Measurements from ENCODE around the gene ARHGAP32. TPM values are rescaled to one million over a fixed set of nuclear protein-coding genes. Genes with fewer than 3 reads are reported as not detected.
A peak's percentile ranks its signal among the peaks of the same experiment; 100 is the strongest.

Gene ARHGAP32
- total and polyA plus RNA-seq, 8 donors, result 15.2 to 19.8 (median 17.1) TPM

GRCh38 chr11:128956401-128957201 lies 235.5 kb downstream of the ARHGAP32 start:
- no peak overlapping the region for H3K27ac ChIP-seq
- no peaks in the 10 kb centered on the region for H3K9me3 ChIP-seq
- no peaks in the 10 kb centered on the region for H3K36me3 ChIP-seq
- peak; percentile 95 for ATAC-seq
- TF ChIP-seq CTCF (IDR thresholded peaks at IDR 0.05), result peak; percentile 65
- H3K4me3 ChIP-seq, result no peak overlapping the region
- DNase-seq, result peak in 2 of 4 donors; percentile 62 to 79
- no peaks in the 10 kb centered on the region for H3K27me3 ChIP-seq
- no peaks in the 10 kb centered on the region for H3K4me1 ChIP-seq
- intact Hi-C loops (cut with DNase I), result loop anchor here (2.0 to 10.0 kb wide), 2 partner anchors 72 kb away; no protein-coding TSS in a partner anchor

- Histone ChIP-seq H3K4me1 (no peaks in the 10 kb centered on the region), H3K36me3 (no peaks in the 10 kb centered on the region), H3K27ac (no peak overlapping the region), H3K4me3 (no peak overlapping the region), H3K9me3 (no peaks in the 10 kb centered on the region), H3K27me3 (no peaks in the 10 kb centered on the region)
- ATAC-seq (no peak), DNase-seq (no peak)
- TF ChIP-seq CTCF (IDR thresholded peaks at IDR 0.05), result no peak
- intact Hi-C loops (cut with DNase I), result loop anchor here (2.0 to 10.0 kb wide), 2 partner anchors 71 kb away; no protein-coding TSS in a partner anchor
Measured at GRCh38 chr11:128955636-128956035, 236.5 kb downstream of the ARHGAP32 start.

- intact Hi-C loops (cut with DNase I), result loop anchor here in 1 of 2 donors (10.0 kb wide), 1 partner anchor 68 kb away; no protein-coding TSS in a partner anchor
- no peaks in the 10 kb centered on the region for H3K4me1 ChIP-seq
- H3K36me3 ChIP-seq, result no peaks in the 10 kb centered on the region
- TF ChIP-seq CTCF (IDR thresholded peaks at IDR 0.05), result no peak
- no peak overlapping the region for H3K27ac ChIP-seq
- no peak overlapping the region for H3K4me3 ChIP-seq
- ATAC-seq (no peak), DNase-seq (no peak)
- no peaks in the 10 kb centered on the region for H3K9me3 ChIP-seq
- H3K27me3 ChIP-seq, result no peaks in the 10 kb centered on the region
Measured at GRCh38 chr11:128953151-128953550, 239.0 kb downstream of the ARHGAP32 start.

- TF ChIP-seq CTCF (IDR thresholded peaks at IDR 0.05), result no peak
- Histone ChIP-seq H3K36me3 (no peaks in the 10 kb centered on the region), H3K4me1 (no peaks in the 10 kb centered on the region), H3K27ac (no peak overlapping the region), H3K9me3 (no peaks in the 10 kb centered on the region), H3K4me3 (no peak overlapping the region), H3K27me3 (no peaks in the 10 kb centered on the region)
- no peak for ATAC-seq
- DNase-seq, result peak in 2 of 4 donors; percentile 54 to 80
- intact Hi-C loops (cut with DNase I), result loop anchor here in 1 of 2 donors (10.0 kb wide), 1 partner anchor 65 kb away; no protein-coding TSS in a partner anchor
Measured at GRCh38 chr11:128949791-128950454, 242.2 kb downstream of the ARHGAP32 start.

- Histone ChIP-seq H3K27ac (no peak overlapping the region), H3K36me3 (no peaks in the 10 kb centered on the region), H3K27me3 (no peaks in the 10 kb centered on the region), H3K4me1 (no peaks in the 10 kb centered on the region), H3K9me3 (no peaks in the 10 kb centered on the region), H3K4me3 (no peak overlapping the region)
- ATAC-seq (no peak), DNase-seq (no peak)
- TF ChIP-seq CTCF (IDR thresholded peaks at IDR 0.05), result no peak
- intact Hi-C loops (cut with DNase I), result no loop called here
Measured at GRCh38 chr11:128948583-128948982, 243.5 kb downstream of the ARHGAP32 start.
